AG10803 (cell line): ENCODE data around the gene MAB21L4.

Experiments used
- DNase-seq: peaks from one replicate; pipeline ENCODE4 v3.0.0; 2010; ENCODE audit warnings: low read depth
- H3K4me3 ChIP-seq: 2 replicates; pipeline ENCODE4 v1.5.1; 2011; ENCODE audit warnings: mild to moderate bottlenecking, low read length, control low read depth
- CTCF ChIP-seq: conservative IDR thresholded peaks from 2 replicates; pipeline ENCODE4 v1.5.1; 2011; ENCODE audit warnings: mild to moderate bottlenecking, low read length, control low read depth, inconsistent platforms

MAB21L4 gene

GRCh38 chr2:240900141-240900860 lies 4.3 kb upstream of the MAB21L4 start:
- H3K4me3 ChIP-seq = no peak overlapping the region
- TF ChIP-seq CTCF = no peak
- no peak for DNase-seq

- DNase-seq = no peak
- no peak overlapping the region for H3K4me3 ChIP-seq
- TF ChIP-seq CTCF = no peak
These were observed 3.5 kb upstream of the MAB21L4 start for GRCh38 chr2:240899468-240899865.

GRCh38 chr2:240898731-240899467 lies 2.9 kb upstream of the MAB21L4 start:
- no peak overlapping the region for H3K4me3 ChIP-seq
- TF ChIP-seq CTCF = no peak
- DNase-seq = no peak

DNA sequence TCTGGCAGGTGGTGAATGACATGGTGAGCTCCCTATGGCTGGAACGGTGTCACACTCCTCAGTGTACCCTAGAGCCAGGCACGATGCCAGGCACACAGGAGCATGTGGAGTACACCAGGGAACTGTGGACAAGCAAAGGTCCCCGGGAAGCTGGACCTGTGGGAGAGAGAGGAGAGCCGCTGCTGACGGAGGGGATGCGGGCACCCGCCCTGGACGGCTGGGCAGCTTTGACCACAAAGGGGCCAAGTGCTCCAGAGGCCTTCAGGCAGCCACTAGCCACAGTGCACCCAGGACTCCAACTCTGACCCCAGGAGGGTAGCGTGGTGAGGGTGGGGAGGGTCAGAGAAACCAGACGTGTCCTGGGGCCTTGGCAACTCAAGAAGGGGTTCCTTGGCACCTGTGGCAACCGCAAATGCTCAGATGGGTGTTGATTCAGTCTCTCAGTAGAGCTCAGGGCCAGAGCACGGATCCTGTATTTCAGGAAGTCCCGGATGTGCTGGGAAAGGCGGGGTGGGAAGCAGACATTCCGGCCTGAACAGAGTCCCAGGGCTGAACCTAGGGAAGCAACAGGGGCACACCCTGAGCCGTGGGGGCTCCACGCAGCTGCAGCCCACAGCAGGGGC lies 2.3 kb upstream of the MAB21L4 start:
- TF ChIP-seq CTCF = no peak
- no peak overlapping the region for H3K4me3 ChIP-seq
- no peak for DNase-seq

GRCh38 chr2:240896871-240897692 lies 1.1 kb upstream of the MAB21L4 start:
- DNase-seq = no peak
- no peak for TF ChIP-seq CTCF

GRCh38 chr2:240896394-240896793 lies 438 bp upstream of the MAB21L4 start:
- no peak for TF ChIP-seq CTCF
- H3K4me3 ChIP-seq = no peak overlapping the region
- no peak for DNase-seq

More at GRCh38 chr2:240896871-240897692, 1.1 kb upstream of the MAB21L4 start:
- no peak overlapping the region for H3K4me3 ChIP-seq
